Breast epithelium (tissue), 4 donors: ENCODE data around the gene HYLS1. TPM values are rescaled to one million over a fixed set of nuclear protein-coding genes. Genes with fewer than 3 reads are reported as not detected.

Source experiments
- DNase-seq, 2 donors: peaks; one replicate each; pipeline ENCODE4 v3.0.0-alpha.2; 2019; ENCODE audit warnings: low spot score in 2 of 2
- H3K27ac ChIP-seq, 2 donors: fragments of 200-600 bp; sonication (generic) in 1 of 2; one replicate each; pipeline ENCODE4 v1.5.1; 2016 to 2019; ENCODE audit warnings: mild to moderate bottlenecking in 1 of 2
- H3K27me3 ChIP-seq, 2 donors: fragments of 200-600 bp; sonication (generic) in 1 of 2; one replicate each; pipeline versions ENCODE4 v1.5.1 to v1.6.0; 2017 to 2019; ENCODE audit warnings: control low read depth in 1 of 2, mild to moderate bottlenecking in 1 of 2
- H3K36me3 ChIP-seq: fragments of 200-600 bp; one replicate; pipeline ENCODE4 v1.5.1; 2019
- H3K4me1 ChIP-seq, 2 donors: fragments of 200-600 bp; sonication (generic); one replicate each; pipeline ENCODE4 v1.5.1; 2016 to 2019; ENCODE audit warnings: control low read depth in 1 of 2
- H3K4me3 ChIP-seq, 3 donors: fragments of 200-600 bp; sonication (generic); 1 replicate in 2 of 3; 2 replicates in 1 of 3; pipeline ENCODE4 v1.5.1; 2016 to 2019; ENCODE audit warnings: mild to moderate bottlenecking in 3 of 3, moderate library complexity in 2 of 3
- H3K9me3 ChIP-seq, 2 donors: fragments of 200-600 bp; sonication (generic) in 1 of 2; one replicate each; pipeline ENCODE4 v1.5.1; 2016 to 2019; ENCODE audit warnings: control low read depth in 1 of 2
- POLR2A ChIP-seq: fragments of 450-650 bp; IDR thresholded peaks from one replicate; pipeline ENCODE4 v1.6.1; 2016; ENCODE audit warnings: antibody characterized with exemption, mild to moderate bottlenecking, moderate library complexity
- POLR2AphosphoS5 ChIP-seq, 3 donors: sonication (generic); formaldehyde crosslinking; IDR thresholded peaks; one replicate each; pipeline ENCODE4 v1.6.1; 2017; ENCODE audit warnings: antibody characterized with exemption in 3 of 3
- intact Hi-C: fragments of 100-400 bp; cut with DNase I; formaldehyde crosslinking; loops from one replicate; pipeline ENCODE4 v1.15.1; 2023; ENCODE audit warnings: low total_unique reads
- total RNA-seq, 3 donors: library from RNA; depleted of rRNA; stranded (reverse); fragments of >200 nt; gene quantifications; one replicate each; pipeline ENCODE4 v1.1.0, GENCODE V29; 2016
- TF ChIP-seq, protein P1 (sequence below), 3 donors: fragments of 450-650 bp; IDR thresholded peaks; one replicate each; pipeline ENCODE4 v1.5.1; 2016 to 2017; ENCODE audit warnings: antibody characterized with exemption in 3 of 3, mild to moderate bottlenecking in 3 of 3, moderate library complexity in 3 of 3

The HYLS1 gene
- total RNA-seq, 3 donors from 2014 or later = 2.7 to 6.9 (median 3.6) TPM

DNA sequence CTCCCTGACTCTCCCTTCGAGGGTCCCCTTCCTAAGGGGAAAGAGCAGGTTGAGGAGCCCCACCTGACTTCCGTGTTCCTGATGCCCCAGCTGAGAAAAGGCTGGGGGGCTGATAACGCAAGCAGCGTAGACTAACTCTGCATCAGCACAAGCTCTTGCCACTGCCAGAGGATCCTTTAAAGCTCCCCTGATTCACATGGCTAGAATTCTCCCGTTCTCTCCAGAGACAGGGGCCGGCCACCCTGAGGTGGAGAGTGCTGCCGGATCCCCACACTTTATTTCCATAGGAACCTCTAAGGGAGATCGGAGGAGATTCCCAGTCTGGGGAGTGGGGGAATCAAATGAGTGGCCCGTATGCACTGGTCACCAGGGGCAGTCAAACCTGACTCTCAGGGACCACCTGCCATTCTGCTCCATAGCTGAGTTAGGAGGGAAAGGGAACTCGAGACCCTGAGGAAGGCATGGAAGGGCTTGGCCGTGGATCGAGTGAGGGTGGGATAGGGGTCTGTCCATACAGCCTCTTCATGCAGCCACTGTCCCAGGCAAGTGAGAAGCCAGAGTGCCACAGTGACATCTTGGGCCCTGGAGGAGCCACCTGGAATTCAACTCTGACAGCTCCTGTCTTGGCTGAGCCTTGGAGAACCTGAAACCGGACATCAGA lies 57.0 kb downstream of the HYLS1 start:
- no peak overlapping the region for H3K27ac ChIP-seq
- H3K4me3 ChIP-seq = no peak overlapping the region
- H3K9me3 ChIP-seq = no peaks in the 10 kb centered on the region
- H3K27me3 ChIP-seq = no peaks in the 10 kb centered on the region
- no peaks in the 10 kb centered on the region for H3K4me1 ChIP-seq
- intact Hi-C loops = no loop called here
- H3K36me3 ChIP-seq = no peaks in the 10 kb centered on the region
- TF ChIP-seq POLR2A (no peak), POLR2AphosphoS5 (IDR thresholded peaks at IDR 0.05) (no peak)
- TF ChIP-seq, protein P1, sequence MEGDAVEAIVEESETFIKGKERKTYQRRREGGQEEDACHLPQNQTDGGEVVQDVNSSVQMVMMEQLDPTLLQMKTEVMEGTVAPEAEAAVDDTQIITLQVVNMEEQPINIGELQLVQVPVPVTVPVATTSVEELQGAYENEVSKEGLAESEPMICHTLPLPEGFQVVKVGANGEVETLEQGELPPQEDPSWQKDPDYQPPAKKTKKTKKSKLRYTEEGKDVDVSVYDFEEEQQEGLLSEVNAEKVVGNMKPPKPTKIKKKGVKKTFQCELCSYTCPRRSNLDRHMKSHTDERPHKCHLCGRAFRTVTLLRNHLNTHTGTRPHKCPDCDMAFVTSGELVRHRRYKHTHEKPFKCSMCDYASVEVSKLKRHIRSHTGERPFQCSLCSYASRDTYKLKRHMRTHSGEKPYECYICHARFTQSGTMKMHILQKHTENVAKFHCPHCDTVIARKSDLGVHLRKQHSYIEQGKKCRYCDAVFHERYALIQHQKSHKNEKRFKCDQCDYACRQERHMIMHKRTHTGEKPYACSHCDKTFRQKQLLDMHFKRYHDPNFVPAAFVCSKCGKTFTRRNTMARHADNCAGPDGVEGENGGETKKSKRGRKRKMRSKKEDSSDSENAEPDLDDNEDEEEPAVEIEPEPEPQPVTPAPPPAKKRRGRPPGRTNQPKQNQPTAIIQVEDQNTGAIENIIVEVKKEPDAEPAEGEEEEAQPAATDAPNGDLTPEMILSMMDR (IDR thresholded peaks at IDR 0.05) = no peak
- DNase-seq = no peak

DNA sequence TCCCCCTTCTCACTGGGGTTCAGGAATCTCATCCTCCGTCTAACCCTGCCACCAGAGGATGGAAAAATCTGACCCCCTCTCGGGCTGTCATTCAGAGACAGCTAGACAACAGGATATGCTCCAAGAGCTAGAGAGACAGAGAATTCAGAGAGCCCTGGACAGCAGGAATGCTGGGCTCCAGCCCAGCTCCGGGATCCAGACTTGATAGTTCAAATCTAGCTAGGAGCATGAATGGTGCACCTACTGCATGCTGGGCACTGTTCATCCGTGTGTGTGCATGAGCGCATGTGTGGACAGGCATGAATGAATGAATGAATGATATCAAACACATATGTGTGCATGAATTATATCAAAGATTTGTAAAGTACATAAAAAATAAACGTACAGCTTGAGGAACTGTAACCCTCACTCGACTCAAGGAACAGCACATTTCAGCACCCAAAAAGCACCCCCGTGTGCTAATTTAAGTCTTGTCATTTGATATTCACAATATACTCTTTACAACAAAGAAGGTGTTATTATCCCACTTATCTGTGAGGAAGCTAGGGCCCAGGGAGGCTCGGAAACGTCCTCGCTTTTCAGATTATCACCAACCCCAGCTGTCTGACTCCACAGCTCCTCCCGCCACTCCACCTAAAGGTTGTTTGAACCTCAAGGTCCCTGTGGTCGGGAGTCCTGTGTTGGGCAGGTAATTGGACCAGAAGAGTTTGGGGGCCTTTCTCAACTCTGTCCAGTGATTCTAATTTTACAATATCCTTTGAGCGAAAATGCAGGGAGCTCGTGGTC lies 57.7 kb downstream of the HYLS1 start:
- TF ChIP-seq POLR2A = no peak
- no peak for TF ChIP-seq POLR2AphosphoS5 (IDR thresholded peaks at IDR 0.05)
- TF ChIP-seq, protein P1 (IDR thresholded peaks at IDR 0.05) = no peak
- no peaks in the 10 kb centered on the region for H3K27me3 ChIP-seq
- no peak overlapping the region for H3K4me3 ChIP-seq
- H3K27ac ChIP-seq = no peak overlapping the region
- no peak for DNase-seq
- no peaks in the 10 kb centered on the region for H3K4me1 ChIP-seq
- no peaks in the 10 kb centered on the region for H3K36me3 ChIP-seq
- no peaks in the 10 kb centered on the region for H3K9me3 ChIP-seq
- intact Hi-C loops = no loop called here

DNA sequence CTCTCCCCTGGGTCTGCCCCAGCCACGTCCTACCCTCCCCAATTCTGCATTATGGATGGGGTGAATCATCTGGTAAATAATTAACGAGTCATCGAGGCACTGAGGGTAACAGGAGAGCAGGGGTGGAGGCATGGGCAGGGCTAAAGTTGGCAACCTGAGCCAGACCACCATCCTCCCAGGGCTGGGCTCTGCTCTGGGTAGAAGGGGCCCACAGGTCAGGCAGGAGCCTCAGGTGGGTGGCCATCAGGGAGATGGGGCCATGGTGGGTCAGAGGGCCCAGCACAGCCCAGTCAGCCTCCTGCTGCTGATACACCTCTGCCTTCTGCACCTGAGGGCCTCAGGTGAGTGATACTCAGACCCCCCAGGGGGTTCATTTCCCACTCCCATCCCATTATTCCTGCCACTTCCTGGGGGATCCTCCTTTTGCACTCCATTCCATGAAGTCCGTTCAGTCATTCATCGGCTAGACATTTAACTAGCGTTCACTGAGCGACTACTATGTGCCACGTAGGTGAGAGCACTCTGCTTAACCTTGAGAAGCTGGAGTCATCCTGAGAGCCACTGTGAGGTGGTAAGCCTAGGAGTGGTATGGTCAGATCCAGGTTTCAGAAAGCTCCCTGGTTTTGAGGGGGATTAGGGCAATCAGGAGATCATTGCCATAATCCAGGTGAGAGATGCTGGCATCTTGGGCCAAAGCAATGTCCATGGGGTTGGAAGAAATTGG lies 58.5 kb downstream of the HYLS1 start, which contains the start of gene VSIG10L2:
TSS of gene VSIG10L2 (plus strand) at position 248 of the 724 bp plus-strand sequence. CDS start at position 260, 12 bp downstream.
- Histone ChIP-seq H3K4me1 (peaks cover 2 to 3% of the 10 kb centered on the region in 2 donors), H3K36me3 (no peaks in the 10 kb centered on the region), H3K27ac (no peak within 1 kb of the TSS), H3K27me3 (no peaks in the 10 kb centered on the region), H3K9me3 (no peaks in the 10 kb centered on the region), H3K4me3 (no peak within 1 kb of the TSS)
- no peak for TF ChIP-seq POLR2AphosphoS5 (IDR thresholded peaks at IDR 0.05)
- TF ChIP-seq, protein P1 (IDR thresholded peaks at IDR 0.05) = no peak
- TF ChIP-seq POLR2A = no peak
- intact Hi-C loops = no loop called here
- DNase-seq = no peak

DNA sequence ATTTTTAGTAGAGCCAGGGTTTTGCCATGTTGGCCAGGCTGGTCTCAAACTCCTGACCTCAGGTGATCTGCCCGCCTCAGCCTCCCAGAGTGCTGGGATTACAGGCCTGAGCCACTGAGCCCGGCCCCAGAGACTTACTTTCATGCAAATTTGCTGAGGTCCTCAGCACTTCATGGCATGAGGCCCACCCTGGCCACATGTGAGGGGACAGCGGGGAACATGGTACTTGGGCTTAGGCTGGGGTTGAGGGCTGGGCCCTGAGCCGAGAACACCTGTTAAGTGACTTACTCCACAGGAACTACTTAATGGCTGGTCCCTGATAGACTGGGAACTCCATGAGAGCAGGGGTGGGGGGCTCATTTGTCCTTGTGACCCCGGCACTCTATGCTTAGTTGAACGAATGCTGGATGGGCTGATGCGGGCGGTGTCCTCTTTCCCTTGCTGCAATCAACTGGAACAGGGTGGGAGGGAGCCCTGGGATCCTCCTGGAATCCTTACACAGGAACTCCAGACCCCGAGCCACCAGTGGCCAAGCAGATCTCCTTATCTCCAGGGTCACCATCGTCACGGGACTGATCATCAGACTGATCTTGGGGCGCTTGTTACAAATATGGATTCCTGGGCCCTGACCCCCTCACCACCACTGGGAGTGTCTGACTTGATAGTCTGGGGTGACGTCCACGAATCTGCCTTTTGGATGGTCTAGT lies 59.4 kb downstream of the HYLS1 start:
- no peaks in the 10 kb centered on the region for H3K36me3 ChIP-seq
- no peak overlapping the region for H3K27ac ChIP-seq
- intact Hi-C loops = no loop called here
- H3K4me1 ChIP-seq = peaks cover 6 to 11% of the 10 kb centered on the region in 2 donors
- no peaks in the 10 kb centered on the region for H3K9me3 ChIP-seq
- no peak overlapping the region for H3K4me3 ChIP-seq
- no peak for DNase-seq
- TF ChIP-seq POLR2A (no peak), POLR2AphosphoS5 (IDR thresholded peaks at IDR 0.05) (no peak)
- TF ChIP-seq, protein P1 (IDR thresholded peaks at IDR 0.05) = no peak
- H3K27me3 ChIP-seq = no peaks in the 10 kb centered on the region
